Measurements from ENCODE around the gene DKK2. TPM values are rescaled to one million over a fixed set of nuclear protein-coding genes. Genes with fewer than 3 reads are reported as not detected.

Gene DKK2
- total RNA-seq, 1 experiment from 2014 or later, result 0.11 TPM

GRCh38 chr4:106987311-106987710 is 48.8 kb downstream of the DKK2 start:
- Histone ChIP-seq H3K14ac (ENCODE audit: insufficient read depth, low read length) (no peak overlapping the region), H3K9me3 (ENCODE audit: control insufficient read depth, low read depth, low read length) (no peaks in the 10 kb centered on the region), H3K4me1 (ENCODE audit: insufficient read depth, low read length) (no peaks in the 10 kb centered on the region), H2BK20ac (ENCODE audit: low read depth, low read length, poor library complexity, severe bottlenecking) (no peak overlapping the region), H3K56ac (ENCODE audit: insufficient read length, low read depth, low read length) (no peak overlapping the region), H3K9ac (ENCODE audit: extremely low read depth, insufficient read length, low read length) (no peak overlapping the region), H2BK15ac (ENCODE audit: low read depth, low read length) (no peak overlapping the region), H3K23me2 (ENCODE audit: insufficient read length, low read depth, low read length, poor library complexity, severe bottlenecking) (no peaks in the 10 kb centered on the region), H3K23ac (ENCODE audit: insufficient read length, low read depth, low read length) (no peak overlapping the region), H3K79me2 (ENCODE audit: insufficient read depth, low read length) (no peaks in the 10 kb centered on the region), H2BK120ac (ENCODE audit: low read depth, low read length, poor library complexity, severe bottlenecking) (no peak overlapping the region), H3K27ac (ENCODE audit: insufficient read length, low read depth, low read length) (no peak overlapping the region), H3K18ac (ENCODE audit: insufficient read length, low read depth, low read length) (no peak overlapping the region), H3K4me2 (ENCODE audit: insufficient read depth, insufficient read length, low read length) (no peak overlapping the region), H2BK5ac (ENCODE audit: insufficient read length, low read length) (no peak overlapping the region), H4K5ac (ENCODE audit: insufficient read length, low read depth, low read length) (no peak overlapping the region), H3T11ph (ENCODE audit: low read length) (no peak overlapping the region), H4K8ac (replicated peaks; ENCODE audit: insufficient read length, low read depth, low read length) (no peak overlapping the region), H3K4ac (ENCODE audit: low read depth, low read length) (no peak overlapping the region), H3K27me3 (ENCODE audit: insufficient read depth, low read length) (no peaks in the 10 kb centered on the region), H4K20me1 (ENCODE audit: control insufficient read depth, insufficient read depth, insufficient read length) (no peaks in the 10 kb centered on the region), H2BK12ac (ENCODE audit: insufficient read length, low read depth, low read length) (no peak overlapping the region), H3K79me1 (ENCODE audit: insufficient read depth, low read depth, low read length, poor library complexity, severe bottlenecking) (no peaks in the 10 kb centered on the region), H4K91ac (ENCODE audit: insufficient read length, low read depth, low read length) (no peak overlapping the region), H2AK5ac (ENCODE audit: insufficient read length, low read length) (no peak overlapping the region), H2AFZ (ENCODE audit: low read length) (no peak overlapping the region)
- TF ChIP-seq CTCF (conservative IDR thresholded peaks at IDR 0.05), result no peak
- Mint-ChIP-seq H3K36me3 (ENCODE audit: insufficient read depth in 1 of 3, low read depth in 3 of 3) (peaks cover 0 to 13% (median 7%) of the 10 kb centered on the region in 3 experiments; a peak in 4 of 7 replicates), H3K4me1 (peaks cover 17 to 19% of the 10 kb centered on the region in 2 experiments), H3K9me3 (peaks cover 0 to 2% of the 10 kb centered on the region in 2 experiments; a peak in 4 of 5 replicates), H3K4me3 (no peak overlapping the region), H3K27me3 (ENCODE audit: low read depth) (no peaks in the 10 kb centered on the region), H3K27ac (no peak overlapping the region)
- DNase-seq, result no peak
- no CpG with 5 or more reads among the region's 2 CpGs for WGBS (ENCODE audit: extremely low coverage, insufficient read length, low lambda C conversion rate)
